RWPE1 (cell line): ENCODE data around the gene UBL4A.

Source experiments
- CTCF ChIA-PET: fragments of 350-600 bp; sonication (Branson Sonifier 250); formaldehyde crosslinking; extraction: SDS; loops from one replicate; lab custom pipeline; 2021; lab: Yijun Ruan, JAX
- POLR2A ChIA-PET: fragments of 400-600 bp; formaldehyde crosslinking; extraction: SDS; loops from one replicate; lab custom pipeline; 2020; ENCODE audit warnings: antibody characterized with exemption; ENCODE audit not compliant: low non-redundant PET; lab: Yijun Ruan, JAX
- DNase-seq: peaks from one replicate; pipeline ENCODE4 v3.0.0; 2012; ENCODE audit warnings: low spot score
- H3K27ac ChIP-seq: fragments of 450-650 bp; 2 replicates; pipeline ENCODE4 v1.5.1; 2017
- CTCF ChIP-seq: fragments of 450-650 bp; conservative IDR thresholded peaks from 2 replicates; pipeline ENCODE4 v1.5.1; 2017; ENCODE audit warnings: low read depth, mild to moderate bottlenecking

Gene UBL4A

GRCh38 chrX:154516656-154517100, 30.3 kb upstream of the UBL4A start:
- CTCF ChIA-PET: interaction anchor here (0.5 kb wide), 1 partner anchor 143 kb away, joined by 3 read pairs; no protein-coding TSS in a partner anchor

GRCh38 chrX:154515966-154516655, 29.7 kb upstream of the UBL4A start, which contains the start of gene FAM3A:
Gene FAM3A (minus strand): TSS chrX:154516232. CDS start chrX:154515772, 460 bp downstream.
- H3K27ac ChIP-seq: peak within 1 kb of the TSS; percentile 79
- CTCF ChIA-PET: interaction anchor here (0.5 kb wide), 1 partner anchor 143 kb away, joined by 3 read pairs; no protein-coding TSS in a partner anchor
- POLR2A ChIA-PET: interaction anchor here (0.7 kb wide), 2 partner anchors 26 to 31 kb away, joined by 3 read pairs; partner anchors contain the start of gene SLC10A3
- peak; percentile 76 for DNase-seq
- TF ChIP-seq CTCF: no peak

More at GRCh38 chrX:154516656-154517100, 30.3 kb upstream of the UBL4A start:
- peak overlapping the region; percentile 79 for H3K27ac ChIP-seq
- no peak for DNase-seq
- no peak for TF ChIP-seq CTCF
- POLR2A ChIA-PET: interaction anchor here (0.7 kb wide), 2 partner anchors 26 to 32 kb away, joined by 3 read pairs; partner anchors contain the start of gene SLC10A3

- peak overlapping the region; percentile 79 for H3K27ac ChIP-seq
- ChIA-PET CTCF (no interaction called here), POLR2A (no interaction called here)
- DNase-seq: no peak
- TF ChIP-seq CTCF: no peak
These were observed 28.9 kb upstream of the UBL4A start for GRCh38 chrX:154515090-154515965.

- CTCF ChIA-PET: interaction anchor here (0.6 to 0.7 kb wide), 2 partner anchors 15 to 934 kb away, joined by 3 read pairs; no protein-coding TSS in a partner anchor
- POLR2A ChIA-PET: no interaction called here
- no peak for DNase-seq
- H3K27ac ChIP-seq: no peak overlapping the region
- TF ChIP-seq CTCF: no peak
These were observed 27.3 kb upstream of the UBL4A start for GRCh38 chrX:154513716-154514115.

- POLR2A ChIA-PET: no interaction called here
- CTCF ChIA-PET: interaction anchor here (0.7 kb wide), 1 partner anchor 16 kb away, joined by 3 read pairs; no protein-coding TSS in a partner anchor
- H3K27ac ChIP-seq: no peak overlapping the region
- DNase-seq: no peak
- no peak for TF ChIP-seq CTCF
These were observed 26.6 kb upstream of the UBL4A start for GRCh38 chrX:154512879-154513553.
